ENCODE results near the gene SELENOW. TPM values are rescaled to one million over a fixed set of nuclear protein-coding genes. Genes with fewer than 3 reads are reported as not detected.

Gene SELENOW
- total and polyA plus RNA-seq, 2 of the 8 experiments (the other 6 are each of a cell fraction or from before 2014, with no cell fraction given): 371 to 588 TPM

- peaks cover 9% of the 10 kb centered on the region; the same call in 1 of the 2 replicates for H3K23me2 ChIP-seq (ENCODE audit: low read depth, low read length)
- peaks cover 0 to 6% (median 3%) of the 10 kb centered on the region in 4 experiments; a peak in 5 of 7 replicates for H3K4me1 ChIP-seq (replicated peaks in 1 of 4; ENCODE audit: control insufficient read depth in 3 of 4, insufficient read depth in 4 of 4, low read length in 3 of 4)
- no peaks in the 10 kb centered on the region for H4K20me1 ChIP-seq (replicated peaks in 1 of 2; ENCODE audit: control insufficient read depth in 1 of 2, insufficient read depth in 2 of 2, low read length in 2 of 2)
- H2BK120ac ChIP-seq (replicated peaks; ENCODE audit: low read depth, low read length): no peak overlapping the region
- no peaks in the 10 kb centered on the region for H3K79me1 ChIP-seq (ENCODE audit: low read depth, low read length)
- no peak overlapping the region for H3K18ac ChIP-seq (ENCODE audit: extremely low read depth, low read length)
- no peak for FAIRE-seq
- H3K56ac ChIP-seq (replicated peaks; ENCODE audit: insufficient read length, low read depth, low read length): no peak overlapping the region
- no peak overlapping the region for H3K4me3 ChIP-seq (ENCODE audit: extremely low read depth in 1 of 4, insufficient read depth in 2 of 4, low read depth in 3 of 4, low read length in 4 of 4)
- ChIA-PET CTCF (ENCODE audit: partially characterized antibody) (interaction anchor here (0.6 to 6.3 kb wide), 15 partner anchors 9 to 361 kb away, joined by 3 to 150 read pairs (median 3); partner anchors contain the start of genes EHD2 and NOP53), POLR2A (ENCODE audit: partially characterized antibody) (interaction anchor here (1.8 to 7.2 kb wide), 6 partner anchors 9 to 319 kb away, joined by 5 to 46 read pairs (median 10); partner anchors contain the start of gene SELENOW)
- no peak overlapping the region for H2BK20ac ChIP-seq (ENCODE audit: low read length)
- H3K4me2 ChIP-seq (ENCODE audit: insufficient read depth in 1 of 2, low read depth in 2 of 2, low read length in 2 of 2): no peak overlapping the region
- DNase-seq (ENCODE audit: low read depth in 1 of 2, low spot score in 2 of 2): no peak
- no peak overlapping the region for H4K8ac ChIP-seq (ENCODE audit: extremely low read depth, insufficient read depth, low read length)
- H2BK12ac ChIP-seq (ENCODE audit: low read depth, low read length): no peak overlapping the region
- no peaks in the 10 kb centered on the region for H3K27me3 ChIP-seq (replicated peaks in 1 of 4; ENCODE audit: control insufficient read depth in 3 of 4, extremely low read depth in 1 of 4, insufficient read depth in 3 of 4, low read length in 3 of 4)
- no peak overlapping the region for H3K27ac ChIP-seq (ENCODE audit: low read depth, low read length)
- H2BK5ac ChIP-seq (ENCODE audit: low read depth, low read length): no peak overlapping the region; the same call in 1 of the 2 replicates
- H2AK5ac ChIP-seq (ENCODE audit: low read depth, low read length): no peak overlapping the region
- no peak overlapping the region for H2BK15ac ChIP-seq (ENCODE audit: low read length)
- H4K5ac ChIP-seq (ENCODE audit: insufficient read length, low read depth, low read length): no peak overlapping the region
- no peak overlapping the region for H3K23ac ChIP-seq (ENCODE audit: insufficient read length)
- no peak overlapping the region for H2AFZ ChIP-seq (ENCODE audit: low read length)
- H3K4ac ChIP-seq (replicated peaks; ENCODE audit: insufficient read length, low read depth, low read length): no peak overlapping the region
- no peak overlapping the region for H4K91ac ChIP-seq (replicated peaks; ENCODE audit: insufficient read length, low read length)
- no peaks in the 10 kb centered on the region; a peak in 1 of 8 replicates for H3K36me3 ChIP-seq (ENCODE audit: control insufficient read depth in 2 of 4, insufficient read depth in 4 of 4, low read length in 3 of 4)
- H3K79me2 ChIP-seq (ENCODE audit: control insufficient read depth in 1 of 2, insufficient read depth in 2 of 2, low read length in 2 of 2): no peaks in the 10 kb centered on the region
- H3K14ac ChIP-seq (ENCODE audit: insufficient read length): no peak overlapping the region
- H3K9ac ChIP-seq (replicated peaks in 1 of 4; ENCODE audit: extremely low read depth in 1 of 4, low read depth in 3 of 4, low read length in 3 of 4): no peak overlapping the region
- 65% methylated on average over 2 of the region's 2 CpGs; no CpG with 5 or more reads in 1 of the 2 experiments for WGBS, 2 experiments (ENCODE audit: extremely low coverage in 1 of 2, insufficient coverage in 1 of 2, insufficient read length in 1 of 2, insufficient replicate concordance in 2 of 2, low coverage in 1 of 2, low lambda C conversion rate in 2 of 2, missing lambda C conversion rate in 1 of 2)
- no peaks in the 10 kb centered on the region for H3K9me3 ChIP-seq (ENCODE audit: insufficient read depth in 2 of 2, low read depth in 1 of 2, low read length in 1 of 2)
- TF ChIP-seq SIN3A (conservative IDR thresholded peaks at IDR 0.05 in 1 of 2, IDR thresholded peaks at IDR 0.05 in 1 of 2; ENCODE audit: low read depth in 1 of 2, low read length in 2 of 2) (no peak), ATF2 (IDR thresholded peaks at IDR 0.05; ENCODE audit: low read length) (no peak), BCL11A (IDR thresholded peaks at IDR 0.05; ENCODE audit: low read depth in 2 of 2, low read length in 2 of 2) (no peak), SUZ12 (IDR thresholded peaks at IDR 0.05; ENCODE audit: low read length) (no peak), EGR1 (IDR thresholded peaks at IDR 0.05; ENCODE audit: borderline replicate concordance, low read depth, low read length) (no peak), FOSL1 (IDR thresholded peaks at IDR 0.05; ENCODE audit: insufficient read depth, low read depth, low read length) (no peak), GTF2F1 (IDR thresholded peaks at IDR 0.05; ENCODE audit: borderline replicate concordance, low read depth, low read length) (no peak), CHD2 (IDR thresholded peaks at IDR 0.05; ENCODE audit: low read length) (no peak)
- TF ChIP-seq, protein P1, sequence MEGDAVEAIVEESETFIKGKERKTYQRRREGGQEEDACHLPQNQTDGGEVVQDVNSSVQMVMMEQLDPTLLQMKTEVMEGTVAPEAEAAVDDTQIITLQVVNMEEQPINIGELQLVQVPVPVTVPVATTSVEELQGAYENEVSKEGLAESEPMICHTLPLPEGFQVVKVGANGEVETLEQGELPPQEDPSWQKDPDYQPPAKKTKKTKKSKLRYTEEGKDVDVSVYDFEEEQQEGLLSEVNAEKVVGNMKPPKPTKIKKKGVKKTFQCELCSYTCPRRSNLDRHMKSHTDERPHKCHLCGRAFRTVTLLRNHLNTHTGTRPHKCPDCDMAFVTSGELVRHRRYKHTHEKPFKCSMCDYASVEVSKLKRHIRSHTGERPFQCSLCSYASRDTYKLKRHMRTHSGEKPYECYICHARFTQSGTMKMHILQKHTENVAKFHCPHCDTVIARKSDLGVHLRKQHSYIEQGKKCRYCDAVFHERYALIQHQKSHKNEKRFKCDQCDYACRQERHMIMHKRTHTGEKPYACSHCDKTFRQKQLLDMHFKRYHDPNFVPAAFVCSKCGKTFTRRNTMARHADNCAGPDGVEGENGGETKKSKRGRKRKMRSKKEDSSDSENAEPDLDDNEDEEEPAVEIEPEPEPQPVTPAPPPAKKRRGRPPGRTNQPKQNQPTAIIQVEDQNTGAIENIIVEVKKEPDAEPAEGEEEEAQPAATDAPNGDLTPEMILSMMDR (IDR thresholded peaks at IDR 0.05; ENCODE audit: control extremely low read depth in 1 of 3, insufficient read depth in 1 of 3, low read depth in 1 of 3, low read length in 3 of 3): no peak
These were observed 11.2 kb upstream of the SELENOW start for GRCh38 chr19:47767349-47767748.

Measured in H1 (cell line).